ENCODE measurements around the gene PEX13. TPM values are rescaled to one million over a fixed set of nuclear protein-coding genes. Genes with fewer than 3 reads are reported as not detected.

PEX13 gene
- total and polyA plus RNA-seq, 2 of the 4 experiments (the other 2 are of a cell fraction) = 12.1 to 34.8 TPM

DNA sequence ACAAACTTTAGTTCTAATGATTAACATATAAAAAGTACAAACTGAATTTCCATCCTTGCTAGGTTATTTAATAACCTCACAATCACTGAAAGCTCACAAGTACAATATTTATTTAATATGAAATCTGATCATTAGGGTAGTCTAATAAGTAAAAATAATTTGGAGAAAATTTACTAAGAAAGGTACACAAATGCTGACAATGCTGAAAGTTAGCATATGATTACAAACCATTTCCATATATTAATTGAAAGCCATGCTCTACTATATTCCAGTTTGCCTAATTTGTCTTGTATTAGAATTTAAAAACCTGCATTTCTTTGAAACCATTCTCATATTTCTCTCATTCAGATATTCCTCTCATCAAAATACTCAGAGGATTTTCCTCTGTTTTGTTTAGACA, 8.2 kb upstream of the PEX13 start:
- Histone ChIP-seq H3K4me1 (ENCODE audit: control insufficient read depth, insufficient read depth, low read length) (no peaks in the 10 kb centered on the region), H3K9me3 (ENCODE audit: control insufficient read depth, insufficient read depth, low read length) (no peaks in the 10 kb centered on the region), H4K91ac (ENCODE audit: insufficient read depth, low read depth, low read length) (no peak overlapping the region), H3K4ac (ENCODE audit: low read depth, low read length) (no peak overlapping the region), H3K36me3 (ENCODE audit: control insufficient read depth, insufficient read depth, low read length) (no peaks in the 10 kb centered on the region), H4K8ac (ENCODE audit: low read depth in 2 of 2, low read length in 2 of 2) (no peak overlapping the region), H4K5ac (ENCODE audit: low read depth, low read length) (no peak overlapping the region), H3K4me2 (ENCODE audit: low read depth, low read length) (no peak overlapping the region), H2AK5ac (ENCODE audit: low read depth, low read length) (no peak overlapping the region), H2BK20ac (ENCODE audit: low read depth, low read length) (no peak overlapping the region), H3K18ac (ENCODE audit: low read depth, low read length) (no peak overlapping the region), H2AK9ac (replicated peaks; ENCODE audit: low read depth, low read length, poor library complexity) (no peak overlapping the region), H2BK5ac (ENCODE audit: low read depth, low read length, poor library complexity, severe bottlenecking) (no peak overlapping the region), H3K79me1 (ENCODE audit: low read depth in 1 of 2, low read length in 2 of 2) (0 out of 4 replicates have a peak, but pooled peaks cover 0 to 8% of the 10 kb centered on the region in 2 experiments), H2BK120ac (ENCODE audit: low read depth, low read length) (no peak overlapping the region), H3K4me3 (ENCODE audit: insufficient read depth, low read depth, low read length) (no peak overlapping the region), H3K27me3 (ENCODE audit: control insufficient read depth, insufficient read depth, low read length) (no peaks in the 10 kb centered on the region), H3K56ac (ENCODE audit: extremely low read depth, insufficient read depth, low read length) (no peak overlapping the region), H4K20me1 (ENCODE audit: insufficient read depth, low read length) (no peaks in the 10 kb centered on the region), H3K9ac (ENCODE audit: low read depth, low read length) (no peak overlapping the region), H3K27ac (ENCODE audit: insufficient read depth, low read length) (no peak overlapping the region), H3K9me1 (ENCODE audit: insufficient read depth, low read length) (no peaks in the 10 kb centered on the region; the same call in 1 of the 2 replicates), H2AFZ (replicated peaks; ENCODE audit: low read length, poor library complexity) (no peak overlapping the region), H3K23ac (ENCODE audit: low read depth, low read length) (no peak overlapping the region), H3K14ac (replicated peaks; ENCODE audit: low read depth, low read length) (no peak overlapping the region), H2BK15ac (ENCODE audit: low read depth, low read length) (no peak overlapping the region)
- in situ Hi-C loops (cut with MboI; ENCODE audit: low sequenced_read_pairs) = no loop called here
- no peak for DNase-seq
- TF ChIP-seq, protein P1, sequence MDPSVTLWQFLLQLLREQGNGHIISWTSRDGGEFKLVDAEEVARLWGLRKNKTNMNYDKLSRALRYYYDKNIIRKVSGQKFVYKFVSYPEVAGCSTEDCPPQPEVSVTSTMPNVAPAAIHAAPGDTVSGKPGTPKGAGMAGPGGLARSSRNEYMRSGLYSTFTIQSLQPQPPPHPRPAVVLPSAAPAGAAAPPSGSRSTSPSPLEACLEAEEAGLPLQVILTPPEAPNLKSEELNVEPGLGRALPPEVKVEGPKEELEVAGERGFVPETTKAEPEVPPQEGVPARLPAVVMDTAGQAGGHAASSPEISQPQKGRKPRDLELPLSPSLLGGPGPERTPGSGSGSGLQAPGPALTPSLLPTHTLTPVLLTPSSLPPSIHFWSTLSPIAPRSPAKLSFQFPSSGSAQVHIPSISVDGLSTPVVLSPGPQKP (IDR thresholded peaks at IDR 0.05; ENCODE audit: borderline replicate concordance, low read depth, low read length) = no peak
- TF ChIP-seq MAFK (IDR thresholded peaks at IDR 0.05; ENCODE audit: low read depth, low read length) (peak; percentile 80), MAZ (IDR thresholded peaks at IDR 0.05; ENCODE audit: borderline replicate concordance, low read depth, low read length) (no peak), RAD21 (IDR thresholded peaks at IDR 0.05; ENCODE audit: low read length) (no peak)
- no TSS peak for BruUV-seq (replicated peaks)
- POLR2A ChIA-PET (ENCODE audit: unreplicated experiment) = no interaction called here
- CTCF ChIA-PET = no interaction called here
- intact Hi-C loops (cut with micrococcal nuclease) = no loop called here
- ATAC-seq (ENCODE audit: low read depth) = no peak
- dilution Hi-C loops (cut with HindIII; ENCODE audit: low sequenced_read_pairs, unreplicated experiment) = no loop called here
